ENCODE measurements around the gene RFX2.
A peak's percentile ranks its signal among the peaks of the same experiment; 100 is the strongest.
"Not testable (repeated sequence)": the region's sequence is repeated elsewhere in the genome, so short reads cannot be mapped to it uniquely, and the experiment has no call there.

RFX2 gene

DNA sequence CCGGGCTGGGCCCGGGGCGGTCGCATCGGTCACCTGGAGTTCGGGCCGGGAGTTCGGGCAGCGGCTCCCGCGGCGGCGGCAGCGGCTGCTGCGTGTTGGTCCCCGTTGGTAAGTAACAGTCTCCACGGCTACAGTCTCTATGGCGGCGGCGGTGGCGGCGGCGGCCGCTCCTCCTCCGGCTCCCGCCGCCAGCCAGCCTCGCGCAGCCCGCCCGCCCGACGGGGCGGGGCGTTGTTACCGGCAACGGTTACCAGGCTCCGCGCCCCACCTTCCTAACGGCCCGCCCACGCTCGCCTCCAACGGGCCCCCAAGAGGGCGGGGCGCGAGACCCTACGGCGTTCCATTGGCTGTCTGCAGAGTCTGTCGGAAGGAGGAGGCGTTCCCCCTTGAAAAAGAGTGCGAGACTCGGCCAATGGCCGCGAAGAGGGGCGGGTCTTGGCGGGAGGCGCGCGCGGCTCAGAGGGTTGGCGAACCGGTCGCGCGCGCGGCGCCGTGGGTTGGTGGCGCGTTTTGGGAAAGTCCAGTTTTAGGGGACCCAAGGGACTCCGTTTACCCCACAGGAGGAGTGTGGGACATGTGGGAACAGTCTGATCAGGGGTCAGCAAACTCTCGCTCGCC is at the start of gene RFX2:
Gene RFX2, minus strand, starts transcription at position 141 of the 618 bp plus-strand sequence. CDS start 63,004 bp downstream, outside the sequence.
- DNase-seq: peak; percentile 99

DNA sequence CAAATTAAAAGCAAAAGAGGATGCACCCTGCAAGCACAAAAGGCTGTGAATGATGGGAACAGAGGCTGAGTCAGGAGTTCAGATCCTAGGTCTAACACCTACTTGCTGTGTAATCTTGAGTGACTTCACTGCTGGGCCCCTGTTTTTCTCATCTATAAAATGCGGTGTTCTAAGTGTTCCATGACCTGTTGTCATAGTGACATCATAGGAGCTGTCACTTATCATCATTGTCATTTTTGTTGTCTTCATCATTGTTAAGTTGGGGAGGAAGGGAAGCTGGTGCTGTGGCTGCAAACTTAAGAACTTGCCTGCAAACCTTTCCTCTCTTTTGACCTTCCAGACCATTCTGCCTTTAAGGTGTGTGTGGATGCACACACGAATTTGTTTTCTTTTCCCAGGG is 45.7 kb upstream of the RFX2 start:
- DNase-seq: no peak

DNA sequence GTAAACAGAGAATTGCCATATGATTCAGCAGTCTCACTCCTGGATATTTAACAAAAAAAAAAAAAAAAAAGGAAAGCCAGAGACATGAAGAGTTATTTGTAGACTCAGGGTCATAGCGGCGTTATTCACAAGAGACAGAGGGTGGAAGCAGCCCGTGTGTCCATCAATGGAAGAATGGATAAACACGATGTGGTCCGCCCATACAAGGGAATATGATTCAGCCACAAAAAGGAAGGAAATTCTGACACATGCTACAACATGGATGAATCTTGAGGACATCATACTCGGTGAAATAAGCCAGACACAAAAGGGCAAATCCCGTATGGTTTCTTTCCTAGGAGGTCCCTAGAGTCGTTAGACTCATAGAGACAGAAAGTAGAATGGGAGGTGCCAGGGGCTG is 40.0 kb upstream of the RFX2 start:
- no peak for DNase-seq

DNA sequence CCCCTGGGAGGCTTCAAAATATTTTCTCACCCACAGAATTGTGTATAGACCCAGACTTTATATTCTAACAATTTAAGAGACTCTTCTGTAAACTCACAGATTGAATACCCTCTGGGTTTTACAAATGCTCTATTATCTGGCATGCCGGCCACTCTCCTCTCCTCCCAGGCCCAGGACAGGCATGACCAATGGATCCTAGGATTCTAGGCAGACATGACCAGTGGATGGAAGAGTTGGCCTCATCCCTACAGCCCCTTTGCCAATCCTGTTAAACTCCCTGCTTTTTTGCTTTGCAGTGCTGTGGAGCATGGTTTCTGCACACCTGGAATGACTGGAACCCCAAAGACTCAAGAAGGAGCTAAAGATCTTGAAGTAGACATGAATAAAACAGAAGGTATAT is 30.9 kb upstream of the RFX2 start:
- no peak for DNase-seq

DNA sequence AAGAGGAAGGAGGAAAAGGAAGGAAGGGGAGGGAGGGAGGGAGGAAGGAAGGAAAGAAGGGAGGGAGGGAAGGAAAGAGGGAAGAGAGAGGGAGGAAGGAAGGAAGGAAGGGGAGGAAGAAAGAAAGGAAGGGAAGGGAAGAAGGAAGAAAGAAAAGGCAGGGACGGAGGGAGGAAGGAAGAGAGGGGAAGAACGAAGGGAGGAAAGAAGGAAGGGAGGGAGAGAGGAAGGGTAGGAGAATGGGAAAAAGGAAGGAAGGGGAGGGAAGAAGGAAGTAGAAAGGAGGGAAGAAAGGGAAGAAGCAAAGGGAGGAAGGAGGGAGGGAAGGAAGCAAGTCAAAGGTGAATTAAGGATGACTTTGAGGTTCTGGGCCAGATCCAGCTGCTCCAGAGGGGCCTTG is 28.2 kb upstream of the RFX2 start:
- no peak for DNase-seq

DNA sequence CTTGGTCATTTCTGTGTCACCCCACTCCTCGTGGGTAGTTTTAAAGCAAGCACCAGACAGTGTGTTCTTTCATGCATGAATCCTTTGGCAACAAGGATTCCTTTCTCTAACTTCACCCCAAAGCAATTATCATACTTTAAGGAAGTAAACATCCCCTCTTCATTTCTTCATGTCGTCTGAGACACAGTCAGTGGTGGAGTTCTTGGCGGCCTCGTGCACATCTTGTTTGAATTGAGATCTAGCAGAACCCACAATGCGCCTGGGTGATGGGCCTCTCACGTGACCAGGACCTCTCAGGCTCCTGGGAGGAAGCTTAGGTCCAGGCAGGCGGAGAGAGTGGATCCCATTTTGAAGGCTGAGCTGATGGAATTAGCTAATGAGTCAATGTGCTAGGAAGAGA is 27.8 kb upstream of the RFX2 start:
- no peak for DNase-seq

DNA sequence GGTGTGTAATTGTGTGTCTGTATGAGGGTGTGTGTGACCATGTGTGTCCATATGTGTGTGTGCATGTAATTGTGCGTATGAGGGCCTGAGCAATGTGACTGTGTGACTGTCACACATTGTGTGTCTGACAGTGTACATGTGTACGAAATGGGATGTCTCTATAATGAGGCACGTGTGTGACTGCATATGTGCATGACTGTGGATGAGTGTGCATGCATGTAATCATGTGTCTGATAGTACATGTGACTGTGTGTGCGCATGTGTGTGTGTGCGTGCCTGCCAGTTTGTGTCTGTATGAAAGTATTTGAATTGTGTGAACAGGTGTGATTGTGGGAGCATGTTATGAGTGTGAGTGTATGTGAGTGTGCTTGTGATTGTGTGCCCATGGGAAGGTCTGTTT is 22.9 kb upstream of the RFX2 start:
- no peak for DNase-seq

DNA sequence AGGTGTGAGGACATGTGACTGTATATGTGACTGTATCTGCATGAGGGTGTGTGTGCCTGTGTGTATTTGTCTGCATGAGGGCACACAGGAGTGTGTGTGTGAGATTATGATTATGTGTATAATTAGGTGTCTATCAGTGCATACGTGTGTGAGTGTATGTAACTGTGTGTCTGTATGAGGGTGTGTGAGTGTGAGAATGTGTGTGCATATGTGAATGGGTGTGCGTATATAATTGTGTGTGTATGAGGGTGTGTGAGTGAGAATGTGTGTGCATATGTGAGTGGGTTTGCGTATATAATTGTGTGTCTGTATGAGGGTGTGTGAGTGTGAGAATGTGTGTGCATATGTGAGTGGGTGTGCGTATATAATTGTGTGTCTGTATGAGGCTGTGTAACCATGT is 22.2 kb upstream of the RFX2 start:
- DNase-seq: no peak

DNA sequence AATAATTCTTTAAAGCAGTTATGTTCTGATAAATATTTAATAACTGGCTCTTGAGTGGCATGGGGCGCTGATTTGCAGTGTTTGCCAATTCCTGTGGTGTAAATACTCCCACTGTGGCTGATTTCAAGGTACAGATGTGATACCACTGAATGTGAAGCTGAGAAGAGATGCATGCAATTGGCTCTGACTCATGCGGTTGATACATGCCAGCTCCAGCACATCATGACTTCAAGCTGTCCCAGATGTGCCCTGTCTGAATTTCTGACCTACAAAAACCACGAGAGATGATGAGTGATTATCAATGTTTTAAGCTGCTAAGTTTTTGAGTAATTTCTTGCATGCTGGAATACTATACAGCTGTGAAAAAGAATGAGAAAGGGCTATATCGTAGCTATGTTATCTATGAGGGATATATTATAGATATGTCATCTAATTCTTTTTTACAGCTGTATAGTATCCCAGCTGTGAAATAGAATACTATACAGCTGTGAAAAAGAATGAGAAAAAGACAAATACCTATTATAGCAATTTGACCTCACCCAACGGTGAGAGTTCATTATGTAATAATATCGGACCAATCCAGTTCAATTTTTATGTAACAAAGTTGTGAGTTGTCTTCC is 17.5 kb upstream of the RFX2 start:
- DNase-seq: no peak

DNA sequence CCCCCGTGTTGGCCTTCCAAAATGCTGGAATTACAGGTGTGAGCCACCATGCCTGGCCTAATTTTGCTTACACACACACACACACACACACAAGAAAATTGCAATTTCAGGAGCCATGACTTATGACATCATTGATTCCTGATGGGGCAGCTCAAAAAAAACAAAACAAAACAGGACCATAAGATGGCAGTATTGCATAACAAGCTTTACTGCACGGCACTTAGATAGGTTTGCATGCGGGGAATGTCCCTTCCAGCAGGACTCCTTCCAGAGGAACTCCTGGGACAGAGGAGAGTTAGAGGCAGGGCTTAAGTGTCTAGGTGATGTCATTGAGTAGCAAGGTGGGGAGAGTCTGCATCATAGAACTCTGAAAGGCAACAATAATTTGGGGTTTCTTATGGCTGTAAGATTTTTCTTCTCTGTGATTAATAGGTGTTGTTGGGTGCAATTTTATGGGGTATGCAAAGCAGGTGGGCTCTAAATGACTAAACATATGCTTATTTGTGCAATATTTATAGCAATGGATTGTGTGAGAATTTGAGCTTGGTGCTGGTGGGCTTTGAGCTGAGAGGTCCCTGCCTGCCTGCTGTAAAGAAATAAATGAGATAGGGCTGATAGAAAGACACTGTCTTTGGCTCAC is 16.2 kb upstream of the RFX2 start:
- no peak for DNase-seq

DNA sequence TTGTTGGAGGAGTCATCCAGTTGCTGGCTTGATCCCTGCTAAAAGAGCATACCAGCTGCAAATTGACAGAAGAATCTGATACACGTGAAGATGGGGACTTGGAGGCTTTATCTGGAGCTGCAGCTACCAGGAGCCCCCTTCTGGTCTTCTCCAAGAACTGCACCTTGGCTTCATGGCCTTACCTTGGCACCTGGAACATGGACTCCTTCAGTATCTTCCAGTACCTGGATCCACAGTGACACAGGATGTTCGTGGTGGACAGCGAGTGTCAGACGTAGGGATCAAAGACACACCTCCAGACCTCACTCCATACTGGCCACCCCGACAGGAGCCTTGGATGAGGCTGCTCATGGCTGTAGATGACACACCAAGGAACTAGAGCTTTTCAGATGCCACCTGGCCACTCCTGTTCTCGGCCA is 15.3 kb upstream of the RFX2 start:
- DNase-seq: peak; percentile 64

DNA sequence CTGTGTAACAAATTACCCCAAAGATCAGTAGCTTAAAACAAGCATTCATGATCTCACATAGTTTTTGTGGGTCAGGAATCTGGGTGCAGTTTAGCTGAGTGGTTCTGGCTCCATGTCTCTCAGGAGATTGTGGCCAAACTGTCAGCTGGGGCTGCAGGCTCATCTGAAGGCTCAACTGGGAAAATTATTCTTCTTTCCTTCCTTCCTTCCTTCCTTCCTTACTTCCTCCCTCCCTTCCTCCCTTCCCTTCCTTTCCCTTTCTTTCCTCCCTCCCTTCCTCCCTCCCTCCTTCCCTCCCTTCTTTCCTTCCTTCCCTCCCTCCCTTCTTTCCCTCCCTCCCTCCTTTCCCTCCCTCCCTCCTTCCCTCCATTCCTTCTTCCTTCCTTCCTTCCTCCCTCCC is 8.7 kb upstream of the RFX2 start:
- no peak for DNase-seq

DNA sequence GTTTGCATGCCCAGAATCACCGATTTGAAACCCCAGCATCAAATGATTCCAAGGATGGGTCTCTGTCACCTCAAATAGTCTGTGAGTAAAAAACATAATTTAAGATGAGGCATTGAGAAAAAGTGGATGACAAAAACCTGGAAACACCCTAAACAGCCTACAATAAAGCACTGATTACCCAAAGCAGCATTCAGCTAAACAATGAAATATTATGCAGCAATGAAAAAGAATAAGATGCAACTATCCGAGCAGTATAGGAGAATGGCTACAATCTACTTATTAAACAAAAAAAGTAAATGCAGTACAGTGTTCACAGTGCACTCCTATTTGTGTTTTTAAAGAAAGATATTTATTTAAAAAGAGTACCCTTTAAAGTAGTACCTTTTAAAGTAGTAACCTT is 7.7 kb upstream of the RFX2 start:
- no peak for DNase-seq

DNA sequence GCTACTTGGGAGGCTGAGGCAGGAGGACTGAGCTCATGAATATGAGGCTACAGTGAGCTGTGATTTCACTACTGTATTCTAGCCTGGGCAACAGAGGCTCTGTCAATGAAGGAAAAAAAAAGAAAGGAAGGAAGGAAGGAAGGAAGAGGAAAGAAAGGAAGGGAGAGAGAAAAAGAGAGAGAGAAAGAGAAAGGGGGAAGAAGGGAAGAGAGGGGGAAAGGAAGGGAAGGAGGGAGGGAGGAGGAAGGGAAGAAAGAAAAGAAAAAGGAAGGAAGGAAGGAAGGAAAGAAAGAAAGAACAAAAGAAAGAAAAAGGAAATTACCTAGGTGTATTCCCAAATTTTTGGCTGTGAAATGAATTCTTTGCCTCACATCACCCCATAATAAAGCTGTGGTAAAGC is 7.2 kb upstream of the RFX2 start:
- DNase-seq: no peak

DNA sequence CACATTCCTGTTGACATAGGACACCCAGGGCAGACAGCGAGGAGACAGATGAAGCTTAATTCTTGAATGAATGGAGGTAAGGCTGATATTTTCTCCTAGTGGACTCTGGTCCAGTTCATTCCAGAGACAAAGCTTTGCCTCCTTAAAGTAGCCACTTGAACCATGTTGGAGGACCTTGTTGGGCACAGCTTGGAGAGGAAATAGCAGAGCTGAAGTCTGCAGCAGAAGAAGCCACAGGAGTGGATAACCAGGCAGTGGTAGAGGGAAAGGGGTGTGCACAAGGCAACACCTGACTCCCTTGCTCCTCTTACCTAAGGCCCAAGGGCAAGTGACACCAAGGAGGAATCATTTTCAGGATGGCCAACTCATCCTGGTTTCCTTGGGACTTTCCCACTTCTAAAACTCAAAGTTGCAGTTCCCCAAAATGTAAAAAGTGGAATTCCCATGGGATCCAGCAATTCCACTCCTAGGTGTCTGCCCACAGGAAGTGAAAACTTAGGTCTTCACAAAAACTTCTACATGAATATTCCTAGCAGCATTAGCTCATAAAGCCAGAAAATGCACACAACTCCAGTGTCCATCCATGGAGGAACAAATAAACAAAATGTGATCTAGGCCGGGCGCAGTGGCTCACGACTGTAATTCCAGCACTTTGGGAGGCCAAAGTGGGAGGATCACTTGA is 6.6 kb upstream of the RFX2 start:
- DNase-seq: no peak

DNA sequence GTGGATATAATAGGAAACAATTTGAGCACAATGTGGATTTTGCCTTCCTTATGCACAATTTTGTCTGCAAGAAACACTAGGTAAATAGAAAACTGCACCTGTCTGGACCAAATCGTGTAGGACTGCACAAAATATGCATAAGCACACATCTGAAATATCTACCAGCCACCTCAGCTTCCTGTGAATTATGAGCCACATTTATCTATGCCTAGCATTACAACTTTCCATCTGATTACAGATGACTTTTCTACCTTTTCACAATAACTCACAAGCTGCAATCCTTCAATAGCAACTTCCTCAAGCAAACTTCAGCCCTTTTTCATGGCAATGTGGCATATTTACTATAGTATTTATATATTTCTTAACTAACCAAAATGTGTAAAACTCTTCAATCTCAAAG is 5.7 kb upstream of the RFX2 start:
- no peak for DNase-seq

DNA sequence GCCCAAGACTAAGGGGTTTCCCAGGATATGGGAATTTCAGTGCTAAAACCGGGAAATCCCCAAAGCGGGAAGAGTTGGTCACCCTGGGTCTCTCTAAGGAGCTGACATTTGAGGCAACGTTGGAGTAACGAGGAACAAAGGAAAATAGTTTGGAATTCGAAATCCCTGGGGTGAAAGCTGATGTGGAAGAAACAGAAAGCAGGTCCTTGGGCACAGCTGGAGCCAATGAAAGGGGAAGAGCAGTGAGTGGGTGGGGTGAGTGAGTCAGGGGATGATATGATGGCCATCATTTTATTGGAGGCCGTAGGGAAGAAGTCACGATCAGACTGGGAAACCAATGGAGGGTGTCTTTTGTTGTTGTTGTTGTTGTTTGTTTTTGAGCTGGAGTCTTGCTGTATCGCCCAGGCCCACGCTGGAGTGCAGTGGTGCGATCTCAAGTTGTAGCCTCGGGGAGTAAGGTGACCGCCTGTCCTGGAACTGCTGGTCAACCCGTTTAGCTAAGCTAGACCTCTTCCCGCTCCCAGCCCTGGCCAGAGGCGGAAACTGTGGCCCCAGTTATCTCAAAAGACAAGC is 3.4 kb upstream of the RFX2 start:
- no peak for DNase-seq

DNA sequence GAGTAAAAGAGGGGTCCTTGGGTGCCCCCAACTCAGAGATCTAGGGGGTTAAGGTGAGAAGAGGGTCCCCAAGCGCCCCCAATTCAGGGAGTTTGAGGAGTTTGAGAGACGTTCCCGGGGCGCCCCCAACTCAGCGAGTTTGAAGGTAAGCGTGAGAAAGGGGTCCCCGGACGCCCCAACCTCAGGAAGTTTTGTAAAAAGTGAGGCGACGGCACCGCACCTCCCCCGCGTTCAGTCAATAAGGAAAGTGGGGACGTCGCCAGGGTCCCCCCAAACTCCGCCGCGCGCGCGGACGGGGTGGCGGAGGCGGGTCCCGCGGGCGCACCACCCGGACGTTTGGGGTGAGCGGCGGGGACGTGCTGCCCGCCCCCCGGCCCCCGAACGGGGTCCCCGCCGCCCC is 353 bp downstream of the RFX2 start:
- peak; percentile 35 for DNase-seq

DNA sequence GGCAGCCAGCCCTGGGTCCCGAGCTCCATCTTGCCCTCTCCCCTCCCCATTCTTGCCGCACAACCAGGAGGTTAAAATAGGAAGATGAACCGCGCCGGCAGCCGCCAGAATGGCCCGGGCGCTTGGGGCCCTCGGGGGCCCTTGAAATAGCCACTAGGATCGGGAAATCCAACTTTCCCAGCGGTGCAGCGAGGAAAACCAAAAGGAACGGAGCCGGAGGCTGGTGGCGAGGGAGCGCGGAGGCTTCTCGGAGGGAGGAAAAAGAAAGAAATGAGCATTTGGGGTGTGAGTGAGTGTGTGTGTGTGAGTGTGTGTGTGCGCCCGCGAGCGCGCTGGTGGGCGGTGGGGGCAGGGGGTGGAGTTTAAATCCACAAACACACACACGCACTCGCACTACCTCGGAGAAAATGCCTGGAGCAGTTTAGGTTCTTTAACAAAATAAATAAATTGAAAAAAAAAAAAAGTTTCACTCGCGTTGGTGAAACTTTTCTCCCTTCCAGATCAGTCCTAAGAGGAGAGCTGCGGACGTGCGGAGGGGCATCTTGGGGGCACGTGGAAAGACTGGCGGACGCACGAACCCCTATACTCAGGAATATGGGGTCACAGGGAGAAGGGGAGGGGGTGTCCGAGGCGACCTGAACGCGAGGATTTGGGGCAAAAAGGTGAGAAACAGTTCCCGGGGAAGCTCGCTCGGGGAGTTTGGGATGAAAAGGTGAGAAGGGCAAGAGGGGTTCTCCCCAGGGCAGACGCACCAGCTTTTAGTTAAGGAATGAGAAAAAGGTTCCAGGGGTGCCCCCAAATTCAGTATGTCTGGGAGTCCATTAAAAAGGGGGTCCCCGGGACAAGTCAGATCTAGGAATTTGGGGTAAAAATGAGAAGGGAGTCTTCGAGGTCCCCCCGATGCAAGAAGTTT is 1.3 kb downstream of the RFX2 start:
- peak; percentile 72 for DNase-seq

DNA sequence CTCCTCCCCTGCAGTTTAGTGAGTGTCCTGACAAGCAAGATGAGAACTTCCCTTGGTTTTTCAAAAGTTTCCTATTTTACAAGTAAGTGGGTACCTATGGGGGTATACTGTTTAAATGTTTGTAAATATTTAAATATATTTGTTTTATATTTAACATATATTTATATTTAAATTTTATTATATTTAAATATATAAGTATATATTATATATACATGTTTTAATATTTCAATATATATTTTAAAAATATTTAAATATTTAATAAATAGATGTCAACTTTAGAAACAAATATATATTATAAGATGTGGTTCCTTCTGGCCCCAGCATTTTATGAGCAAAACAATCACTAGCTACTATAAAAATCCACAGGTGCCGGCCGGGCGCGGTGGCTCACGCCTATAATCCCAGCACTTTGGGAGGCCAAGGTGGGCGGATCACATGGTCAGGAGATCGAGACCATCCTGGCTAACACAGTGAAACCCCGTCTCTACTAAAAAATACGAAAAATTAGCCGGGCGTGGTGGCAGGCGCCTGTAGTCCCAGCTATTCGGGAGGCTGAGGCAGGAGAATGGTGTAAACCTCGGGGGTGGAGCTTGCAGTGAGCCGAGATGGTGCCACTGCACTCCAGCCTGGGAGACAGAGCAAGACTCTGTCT is 3.5 kb downstream of the RFX2 start:
- DNase-seq: not testable (repeated sequence)

DNA sequence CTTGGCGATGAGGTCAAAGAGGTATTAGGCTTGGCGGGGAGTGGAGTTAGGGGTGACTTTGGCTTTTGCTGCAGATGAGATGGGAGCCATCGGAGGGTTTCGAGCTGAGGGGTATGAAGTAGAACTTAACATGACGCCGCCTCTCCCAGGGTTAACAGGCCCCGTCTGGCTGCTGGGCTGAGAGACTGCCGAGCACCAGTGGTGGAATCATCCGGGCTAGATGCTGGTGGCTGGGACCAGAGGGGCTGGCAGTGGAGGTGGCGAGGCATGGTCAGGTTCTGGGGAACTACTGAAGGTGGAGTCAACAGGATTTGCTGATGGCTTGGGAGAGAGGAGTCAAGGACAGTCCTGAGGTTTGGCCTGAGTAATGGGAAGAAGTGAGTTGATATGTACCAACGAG is 4.9 kb downstream of the RFX2 start:
- no peak for DNase-seq

DNA sequence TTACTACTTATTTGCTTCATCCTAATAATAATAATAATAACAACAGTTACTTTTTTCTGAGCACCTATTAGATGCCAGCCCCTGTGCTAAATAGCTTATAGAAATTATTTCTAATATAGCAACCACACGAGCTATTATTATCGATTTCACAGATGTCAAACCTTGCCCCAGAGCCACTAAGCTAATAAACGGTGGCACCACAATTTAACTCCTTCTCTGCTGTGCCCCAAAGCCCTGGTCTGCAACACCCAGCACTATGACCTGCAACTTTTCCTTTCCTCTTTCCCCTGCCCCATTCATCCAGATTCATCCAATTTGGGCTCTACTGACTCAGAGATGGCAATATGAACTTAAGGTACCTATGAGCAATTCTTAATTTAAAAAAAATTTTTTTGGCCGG is 6.4 kb downstream of the RFX2 start:
- no peak for DNase-seq
